ENCODE measurements around the gene ATM.
A peak's percentile ranks its signal among the peaks of the same experiment; 100 is the strongest.

The ATM gene

DNA sequence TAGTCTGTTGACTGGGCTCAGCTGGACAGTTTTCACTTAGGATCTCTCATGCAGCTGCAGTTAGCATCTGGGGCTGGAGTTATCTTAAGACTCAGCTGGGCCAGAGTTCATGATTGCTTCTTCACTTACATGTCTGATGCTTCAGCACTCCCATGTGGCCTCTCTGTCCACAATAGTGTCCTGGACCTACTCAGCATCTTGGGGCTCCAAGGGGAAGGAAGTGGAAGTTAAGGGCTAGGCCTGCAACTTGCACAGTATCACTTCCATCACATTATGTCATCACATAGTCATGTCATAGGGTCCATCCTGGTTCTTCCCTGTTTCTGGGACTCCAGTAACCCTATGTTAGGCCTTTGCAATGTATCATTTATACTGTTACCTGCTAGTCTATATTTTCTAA, 128.6 kb downstream of the ATM start:
- H2BK15ac ChIP-seq (ENCODE audit: low read depth, poor library complexity, severe bottlenecking), result no peak overlapping the region
- H3K14ac ChIP-seq (ENCODE audit: low read length in 2 of 2), result peak overlapping the region in 1 of 2 experiments; percentile 59
- no peak overlapping the region for H3K23ac ChIP-seq (ENCODE audit: low read length in 2 of 2)
- H3K18ac ChIP-seq (ENCODE audit: low read depth in 1 of 2, low read length in 2 of 2), result no peak overlapping the region
- no peaks in the 10 kb centered on the region for H3K79me1 ChIP-seq (replicated peaks; ENCODE audit: low read length, poor library complexity, severe bottlenecking)
- H3K9me3 ChIP-seq (ENCODE audit: control insufficient read depth, low read length), result no peaks in the 10 kb centered on the region
- H2BK12ac ChIP-seq (ENCODE audit: low read length in 2 of 2), result no peak overlapping the region
- H2BK120ac ChIP-seq (ENCODE audit: low read depth, low read length), result no peak overlapping the region
- H3K4me1 ChIP-seq (ENCODE audit: control insufficient read depth, insufficient read depth, low read depth, low read length), result no peaks in the 10 kb centered on the region
- H2AK5ac ChIP-seq (ENCODE audit: low read length, severe bottlenecking), result no peak overlapping the region
- no peak overlapping the region for H3K4ac ChIP-seq (ENCODE audit: low read depth in 1 of 2, low read length in 2 of 2)
- H2AFZ ChIP-seq (ENCODE audit: low read depth, low read length), result no peak overlapping the region
- no peak overlapping the region for H3K9ac ChIP-seq (ENCODE audit: low read length)
- H4K91ac ChIP-seq (ENCODE audit: low read length), result no peak overlapping the region
- no peak overlapping the region for H4K8ac ChIP-seq (ENCODE audit: low read length)
- H3K36me3 ChIP-seq (ENCODE audit: control insufficient read depth in 1 of 2, insufficient read depth in 2 of 2, low read depth in 1 of 2, low read length in 2 of 2), result peaks cover 9 to 90% of the 10 kb centered on the region in 2 experiments
- H2BK5ac ChIP-seq (ENCODE audit: low read depth, low read length, poor library complexity, severe bottlenecking), result no peak overlapping the region
- no peak overlapping the region for H3K4me2 ChIP-seq (ENCODE audit: low read length, poor library complexity, severe bottlenecking)
- no peak overlapping the region for H3K27ac ChIP-seq (ENCODE audit: low read length, poor library complexity, severe bottlenecking)
- no peaks in the 10 kb centered on the region for H3K27me3 ChIP-seq (ENCODE audit: control insufficient read depth in 1 of 2, insufficient read depth in 1 of 2, low read length in 2 of 2)
- no peak overlapping the region for H3K4me3 ChIP-seq (ENCODE audit: insufficient read depth in 1 of 2, low read depth in 1 of 2, low read length in 2 of 2)
- DNase-seq, result no peak

DNA sequence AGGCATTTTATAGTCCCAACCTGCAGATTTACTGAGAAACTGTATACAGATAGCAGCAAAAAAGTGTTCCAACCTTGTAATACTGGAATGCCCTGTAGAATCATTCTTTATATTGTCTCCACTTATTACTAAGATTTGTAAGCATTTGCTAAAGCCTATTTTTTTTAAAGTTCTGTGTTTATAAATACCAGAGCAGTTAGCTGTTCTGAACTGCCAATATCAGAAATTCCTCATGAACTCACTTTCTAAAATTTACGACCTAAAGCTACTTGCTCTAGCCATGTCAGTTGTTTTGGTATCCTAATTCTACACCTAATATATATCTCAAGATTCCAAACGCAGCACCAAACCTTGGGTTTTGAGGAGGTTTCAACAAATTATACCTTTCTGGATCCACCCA, 141.3 kb downstream of the ATM start:
- Histone ChIP-seq H2BK15ac (ENCODE audit: low read depth, poor library complexity, severe bottlenecking) (no peak overlapping the region), H3K4me1 (ENCODE audit: control insufficient read depth, insufficient read depth, low read depth, low read length) (no peaks in the 10 kb centered on the region), H2BK5ac (ENCODE audit: low read depth, low read length, poor library complexity, severe bottlenecking) (no peak overlapping the region), H3K27ac (ENCODE audit: low read length, poor library complexity, severe bottlenecking) (no peak overlapping the region), H3K18ac (ENCODE audit: low read depth in 1 of 2, low read length in 2 of 2) (no peak overlapping the region), H3K23ac (ENCODE audit: low read length in 2 of 2) (no peak overlapping the region), H2BK120ac (ENCODE audit: low read depth, low read length) (no peak overlapping the region), H2AK5ac (ENCODE audit: low read length, severe bottlenecking) (no peak overlapping the region), H3K9me3 (ENCODE audit: control insufficient read depth, low read length) (no peaks in the 10 kb centered on the region), H3K79me1 (replicated peaks; ENCODE audit: low read length, poor library complexity, severe bottlenecking) (no peaks in the 10 kb centered on the region), H3K4ac (ENCODE audit: low read depth in 1 of 2, low read length in 2 of 2) (no peak overlapping the region), H4K8ac (ENCODE audit: low read length) (no peak overlapping the region), H4K91ac (ENCODE audit: low read length) (no peak overlapping the region), H2BK12ac (ENCODE audit: low read length in 2 of 2) (no peak overlapping the region), H3K27me3 (ENCODE audit: control insufficient read depth in 1 of 2, insufficient read depth in 1 of 2, low read length in 2 of 2) (no peaks in the 10 kb centered on the region), H2AFZ (ENCODE audit: low read depth, low read length) (no peak overlapping the region), H3K14ac (ENCODE audit: low read length in 2 of 2) (no peak overlapping the region), H3K4me2 (ENCODE audit: low read length, poor library complexity, severe bottlenecking) (no peak overlapping the region), H3K36me3 (ENCODE audit: control insufficient read depth in 1 of 2, insufficient read depth in 2 of 2, low read depth in 1 of 2, low read length in 2 of 2) (peaks cover 0 to 33% of the 10 kb centered on the region in 2 experiments), H3K9ac (ENCODE audit: low read length) (no peak overlapping the region), H3K4me3 (ENCODE audit: insufficient read depth in 1 of 2, low read depth in 1 of 2, low read length in 2 of 2) (no peak overlapping the region)
- 13% methylated on average over 1 of the region's 2 CpGs for WGBS
- peak; percentile 48 for DNase-seq

DNA sequence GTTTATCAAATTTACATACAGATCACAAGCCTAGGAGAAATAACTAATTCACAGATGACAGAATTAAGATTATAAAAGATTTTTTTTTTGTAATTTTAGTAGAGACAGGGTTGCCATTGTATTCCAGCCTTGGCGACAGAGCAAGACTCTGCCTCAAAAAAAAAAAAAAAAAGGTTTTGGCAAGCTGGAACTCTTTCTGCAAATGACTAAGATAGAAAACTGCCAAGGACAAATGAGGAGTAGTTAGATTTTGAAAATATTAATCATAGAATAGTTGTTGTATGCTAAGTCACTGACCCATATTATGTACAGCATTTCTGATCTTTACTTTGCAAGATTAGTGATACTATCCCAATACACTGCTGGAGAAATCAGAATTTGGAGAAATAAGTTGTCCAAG, 145.3 kb downstream of the ATM start:
- Histone ChIP-seq H3K79me1 (replicated peaks; ENCODE audit: low read length, poor library complexity, severe bottlenecking) (no peaks in the 10 kb centered on the region), H2AK5ac (ENCODE audit: low read length, severe bottlenecking) (no peak overlapping the region), H4K91ac (ENCODE audit: low read length) (no peak overlapping the region), H2BK120ac (ENCODE audit: low read depth, low read length) (no peak overlapping the region), H3K4me3 (ENCODE audit: insufficient read depth in 1 of 2, low read depth in 1 of 2, low read length in 2 of 2) (no peak overlapping the region), H3K4me2 (ENCODE audit: low read length, poor library complexity, severe bottlenecking) (no peak overlapping the region), H2BK15ac (ENCODE audit: low read depth, poor library complexity, severe bottlenecking) (no peak overlapping the region), H3K18ac (ENCODE audit: low read depth in 1 of 2, low read length in 2 of 2) (no peak overlapping the region), H3K27me3 (ENCODE audit: control insufficient read depth in 1 of 2, insufficient read depth in 1 of 2, low read length in 2 of 2) (no peaks in the 10 kb centered on the region), H3K14ac (ENCODE audit: low read length in 2 of 2) (no peak overlapping the region), H3K4me1 (ENCODE audit: control insufficient read depth, insufficient read depth, low read depth, low read length) (no peaks in the 10 kb centered on the region), H3K9me3 (ENCODE audit: control insufficient read depth, low read length) (peaks cover 1% of the 10 kb centered on the region), H3K9ac (ENCODE audit: low read length) (no peak overlapping the region), H4K8ac (ENCODE audit: low read length) (no peak overlapping the region), H2AFZ (ENCODE audit: low read depth, low read length) (no peak overlapping the region), H3K27ac (ENCODE audit: low read length, poor library complexity, severe bottlenecking) (no peak overlapping the region), H3K4ac (ENCODE audit: low read depth in 1 of 2, low read length in 2 of 2) (no peak overlapping the region), H3K36me3 (ENCODE audit: control insufficient read depth in 1 of 2, insufficient read depth in 2 of 2, low read depth in 1 of 2, low read length in 2 of 2) (peaks cover 0 to 45% of the 10 kb centered on the region in 2 experiments), H2BK5ac (ENCODE audit: low read depth, low read length, poor library complexity, severe bottlenecking) (no peak overlapping the region), H3K23ac (ENCODE audit: low read length in 2 of 2) (no peak overlapping the region), H2BK12ac (ENCODE audit: low read length in 2 of 2) (no peak overlapping the region)
- WGBS, result 100% methylated on average over 1 of the region's 1 CpG
- no peak for DNase-seq

DNA sequence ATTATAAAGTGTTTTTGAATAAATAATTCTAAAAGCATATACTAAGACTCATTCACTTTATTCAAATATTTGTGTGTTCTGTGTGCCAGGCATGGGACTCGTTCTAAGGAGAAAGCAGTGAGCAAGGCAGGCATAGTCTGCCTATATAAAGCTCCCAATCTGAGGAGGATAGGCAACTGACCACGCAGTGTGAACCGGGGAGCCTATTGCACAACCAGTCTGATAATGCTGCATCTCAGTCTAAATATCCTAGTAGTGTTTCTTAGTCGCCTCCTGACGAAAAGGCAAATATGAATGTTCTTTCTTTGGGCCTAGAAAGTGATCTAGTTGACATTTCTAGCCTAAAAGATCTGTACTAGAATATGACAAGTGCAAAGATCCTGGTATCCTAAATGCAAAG, 146.2 kb downstream of the ATM start:
- H3K27me3 ChIP-seq (ENCODE audit: control insufficient read depth in 1 of 2, insufficient read depth in 1 of 2, low read length in 2 of 2), result no peaks in the 10 kb centered on the region
- H4K8ac ChIP-seq (ENCODE audit: low read length), result no peak overlapping the region
- 97% methylated on average over 3 of the region's 5 CpGs for WGBS
- H2AK5ac ChIP-seq (ENCODE audit: low read length, severe bottlenecking), result no peak overlapping the region
- no peak overlapping the region for H3K23ac ChIP-seq (ENCODE audit: low read length in 2 of 2)
- no peak overlapping the region for H2BK12ac ChIP-seq (ENCODE audit: low read length in 2 of 2)
- no peak overlapping the region for H2AFZ ChIP-seq (ENCODE audit: low read depth, low read length)
- no peaks in the 10 kb centered on the region for H3K4me1 ChIP-seq (ENCODE audit: control insufficient read depth, insufficient read depth, low read depth, low read length)
- H3K14ac ChIP-seq (ENCODE audit: low read length in 2 of 2), result no peak overlapping the region
- no peak overlapping the region for H3K4me3 ChIP-seq (ENCODE audit: insufficient read depth in 1 of 2, low read depth in 1 of 2, low read length in 2 of 2)
- no peak overlapping the region for H4K91ac ChIP-seq (ENCODE audit: low read length)
- H2BK5ac ChIP-seq (ENCODE audit: low read depth, low read length, poor library complexity, severe bottlenecking), result no peak overlapping the region
- peaks cover 0 to 45% of the 10 kb centered on the region in 2 experiments for H3K36me3 ChIP-seq (ENCODE audit: control insufficient read depth in 1 of 2, insufficient read depth in 2 of 2, low read depth in 1 of 2, low read length in 2 of 2)
- peak; percentile 15 for DNase-seq
- H3K9ac ChIP-seq (ENCODE audit: low read length), result no peak overlapping the region
- H2BK120ac ChIP-seq (ENCODE audit: low read depth, low read length), result no peak overlapping the region
- H3K9me3 ChIP-seq (ENCODE audit: control insufficient read depth, low read length), result peaks cover 3% of the 10 kb centered on the region
- H3K4me2 ChIP-seq (ENCODE audit: low read length, poor library complexity, severe bottlenecking), result no peak overlapping the region
- H3K79me1 ChIP-seq (replicated peaks; ENCODE audit: low read length, poor library complexity, severe bottlenecking), result no peaks in the 10 kb centered on the region
- no peak overlapping the region for H3K27ac ChIP-seq (ENCODE audit: low read length, poor library complexity, severe bottlenecking)
- no peak overlapping the region for H2BK15ac ChIP-seq (ENCODE audit: low read depth, poor library complexity, severe bottlenecking)
- no peak overlapping the region for H3K18ac ChIP-seq (ENCODE audit: low read depth in 1 of 2, low read length in 2 of 2)
- H3K4ac ChIP-seq (ENCODE audit: low read depth in 1 of 2, low read length in 2 of 2), result no peak overlapping the region
